Suprapubic skin (tissue), 4 donors: Measurements from ENCODE around the gene BMERB1. TPM values are rescaled to one million over a fixed set of nuclear protein-coding genes. Genes with fewer than 3 reads are reported as not detected.

Experiments
- DNase-seq, 2 donors: peaks; one replicate each; pipeline ENCODE4 v3.0.0-alpha.2; 2019; ENCODE audit warnings: low spot score in 2 of 2
- H3K27ac ChIP-seq: fragments of 200-600 bp; sonication (generic); one replicate; pipeline ENCODE4 v1.5.1; 2019
- H3K27me3 ChIP-seq: fragments of 200-600 bp; sonication (generic); one replicate; pipeline ENCODE4 v1.5.1; 2019
- H3K36me3 ChIP-seq: fragments of 200-600 bp; sonication (generic); one replicate; pipeline ENCODE4 v1.5.1; 2019
- H3K4me1 ChIP-seq: fragments of 200-600 bp; sonication (generic); one replicate; pipeline ENCODE4 v1.5.1; 2019
- H3K4me3 ChIP-seq: fragments of 200-600 bp; sonication (generic); one replicate; pipeline ENCODE4 v1.5.1; 2019; ENCODE audit warnings: mild to moderate bottlenecking
- H3K9me3 ChIP-seq: fragments of 200-600 bp; sonication (generic); one replicate; pipeline ENCODE4 v1.5.1; 2019
- EP300 ChIP-seq: sonication (generic); formaldehyde crosslinking; IDR thresholded peaks from one replicate; pipeline ENCODE4 v1.6.1; 2017; ENCODE audit warnings: antibody characterized with exemption
- POLR2A ChIP-seq, 2 donors: fragments of 450-650 bp; IDR thresholded peaks; one replicate each; pipeline ENCODE4 v1.6.1; 2017; ENCODE audit warnings: antibody characterized with exemption in 2 of 2, mild to moderate bottlenecking in 2 of 2, moderate library complexity in 2 of 2
- POLR2AphosphoS5 ChIP-seq, 3 donors: sonication (generic); formaldehyde crosslinking; IDR thresholded peaks; one replicate each; pipeline ENCODE4 v1.6.1; 2017; ENCODE audit warnings: antibody characterized with exemption in 3 of 3
- WGBS: methylation state at CpG from one replicate; pipeline ENCODE4 v1.1.5; 2018; 5-methylcytosine and 5-hydroxymethylcytosine counted together
- total RNA-seq, 4 donors: library from RNA; depleted of rRNA; stranded (reverse); fragments of >200 nt; gene quantifications; one replicate each; pipeline ENCODE4 v1.1.0, GENCODE V29; 2016
- TF ChIP-seq, protein P1 (sequence below), 2 donors: fragments of 200-600 bp in 1 of 2; fragments of 450-650 bp in 1 of 2; sonication (generic) in 1 of 2; IDR thresholded peaks; one replicate each; pipeline ENCODE4 v1.5.1; 2016 to 2019; ENCODE audit warnings: antibody characterized with exemption in 2 of 2, mild to moderate bottlenecking in 1 of 2, moderate library complexity in 1 of 2

BMERB1 gene
- total RNA-seq, 4 donors from 2014 or later = 5.5 to 31.4 (median 17.9) TPM

- 87% methylated on average over 20 of the region's 20 CpGs for WGBS
- TF ChIP-seq EP300 = no peak
- TF ChIP-seq, protein P1, sequence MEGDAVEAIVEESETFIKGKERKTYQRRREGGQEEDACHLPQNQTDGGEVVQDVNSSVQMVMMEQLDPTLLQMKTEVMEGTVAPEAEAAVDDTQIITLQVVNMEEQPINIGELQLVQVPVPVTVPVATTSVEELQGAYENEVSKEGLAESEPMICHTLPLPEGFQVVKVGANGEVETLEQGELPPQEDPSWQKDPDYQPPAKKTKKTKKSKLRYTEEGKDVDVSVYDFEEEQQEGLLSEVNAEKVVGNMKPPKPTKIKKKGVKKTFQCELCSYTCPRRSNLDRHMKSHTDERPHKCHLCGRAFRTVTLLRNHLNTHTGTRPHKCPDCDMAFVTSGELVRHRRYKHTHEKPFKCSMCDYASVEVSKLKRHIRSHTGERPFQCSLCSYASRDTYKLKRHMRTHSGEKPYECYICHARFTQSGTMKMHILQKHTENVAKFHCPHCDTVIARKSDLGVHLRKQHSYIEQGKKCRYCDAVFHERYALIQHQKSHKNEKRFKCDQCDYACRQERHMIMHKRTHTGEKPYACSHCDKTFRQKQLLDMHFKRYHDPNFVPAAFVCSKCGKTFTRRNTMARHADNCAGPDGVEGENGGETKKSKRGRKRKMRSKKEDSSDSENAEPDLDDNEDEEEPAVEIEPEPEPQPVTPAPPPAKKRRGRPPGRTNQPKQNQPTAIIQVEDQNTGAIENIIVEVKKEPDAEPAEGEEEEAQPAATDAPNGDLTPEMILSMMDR (IDR thresholded peaks at IDR 0.05) = no peak
- peak overlapping the region; percentile 39 for H3K27ac ChIP-seq
- H3K27me3 ChIP-seq = no peaks in the 10 kb centered on the region
- peaks cover 24% of the 10 kb centered on the region for H3K4me1 ChIP-seq
- no peaks in the 10 kb centered on the region for H3K9me3 ChIP-seq
- no peak for DNase-seq
- peaks cover 3% of the 10 kb centered on the region for H3K36me3 ChIP-seq
- no peak overlapping the region for H3K4me3 ChIP-seq
Observed at GRCh38 chr16:15576960-15577958, 142.9 kb downstream of the BMERB1 start.

DNA sequence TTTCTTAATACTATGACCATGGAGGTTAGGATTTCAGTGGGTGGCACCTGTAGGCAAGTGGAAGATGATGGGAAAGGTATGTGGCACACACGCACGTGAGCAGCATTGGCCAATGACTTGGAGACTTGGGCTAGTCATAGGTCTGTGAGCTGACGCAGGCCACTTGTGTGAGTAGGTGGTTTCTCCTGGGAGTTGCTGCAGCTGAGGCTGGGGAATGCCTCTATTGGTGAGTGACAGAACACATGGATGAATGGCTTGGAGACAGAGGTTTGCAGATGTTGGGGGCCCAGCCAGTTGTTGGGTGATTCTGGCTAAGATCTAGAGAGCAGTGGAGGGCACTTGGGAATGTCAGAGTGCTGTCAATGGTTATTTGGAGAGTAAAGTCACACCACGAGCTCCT lies 144.4 kb downstream of the BMERB1 start:
- TF ChIP-seq, protein P1 (IDR thresholded peaks at IDR 0.05) = no peak
- 94% methylated on average over 4 of the region's 4 CpGs for WGBS
- Histone ChIP-seq H3K36me3 (peaks cover 6% of the 10 kb centered on the region), H3K4me1 (peaks cover 15% of the 10 kb centered on the region), H3K4me3 (no peak overlapping the region), H3K9me3 (no peaks in the 10 kb centered on the region), H3K27me3 (no peaks in the 10 kb centered on the region), H3K27ac (no peak overlapping the region)
- no peak for DNase-seq

- Histone ChIP-seq H3K4me3 (no peak overlapping the region), H3K27me3 (no peaks in the 10 kb centered on the region)
- WGBS = 90% methylated on average over 10 of the region's 10 CpGs
Observed at GRCh38 chr16:15581127-15581815, 146.9 kb downstream of the BMERB1 start.

DNA sequence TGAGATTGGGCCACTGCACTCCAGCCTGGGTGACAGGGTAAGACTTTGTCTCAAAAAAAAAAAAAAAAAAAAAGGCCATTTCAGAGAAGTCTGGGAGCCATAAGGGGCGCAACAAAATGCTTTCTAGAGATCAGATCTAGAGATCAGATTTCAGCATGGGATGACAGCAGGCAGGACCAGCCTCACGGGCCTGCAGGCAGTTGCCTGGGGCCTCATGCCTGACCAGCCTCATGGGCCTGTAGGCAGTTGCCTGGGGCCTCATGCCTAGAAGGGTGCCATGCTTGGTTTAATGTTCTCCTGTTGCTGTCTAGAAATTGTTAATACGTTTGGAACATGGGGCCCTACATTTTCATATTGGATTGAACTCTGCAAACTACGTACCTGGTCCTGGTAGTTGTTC lies 149.1 kb downstream of the BMERB1 start:
- TF ChIP-seq POLR2AphosphoS5 (IDR thresholded peaks at IDR 0.05) (no peak), POLR2A (IDR thresholded peaks at IDR 0.05) (no peak), EP300 (no peak)
- TF ChIP-seq, protein P1 (IDR thresholded peaks at IDR 0.05) = no peak
- no peak for DNase-seq
- 87% methylated on average over 4 of the region's 4 CpGs for WGBS
- no peak overlapping the region for H3K27ac ChIP-seq
- no peaks in the 10 kb centered on the region for H3K9me3 ChIP-seq
- H3K4me1 ChIP-seq = no peaks in the 10 kb centered on the region
- H3K4me3 ChIP-seq = no peak overlapping the region
- peaks cover 20% of the 10 kb centered on the region for H3K36me3 ChIP-seq
- no peaks in the 10 kb centered on the region for H3K27me3 ChIP-seq

More at GRCh38 chr16:15581127-15581815, 146.9 kb downstream of the BMERB1 start:
- H3K4me1 ChIP-seq = peaks cover 11% of the 10 kb centered on the region
- TF ChIP-seq EP300 = no peak
- TF ChIP-seq, protein P1 (IDR thresholded peaks at IDR 0.05) = no peak
- TF ChIP-seq POLR2AphosphoS5 (IDR thresholded peaks at IDR 0.05) = no peak
- no peak for TF ChIP-seq POLR2A (IDR thresholded peaks at IDR 0.05)
- peaks cover 9% of the 10 kb centered on the region for H3K36me3 ChIP-seq
- H3K9me3 ChIP-seq = no peaks in the 10 kb centered on the region
- no peak for DNase-seq
- no peak overlapping the region for H3K27ac ChIP-seq

DNA sequence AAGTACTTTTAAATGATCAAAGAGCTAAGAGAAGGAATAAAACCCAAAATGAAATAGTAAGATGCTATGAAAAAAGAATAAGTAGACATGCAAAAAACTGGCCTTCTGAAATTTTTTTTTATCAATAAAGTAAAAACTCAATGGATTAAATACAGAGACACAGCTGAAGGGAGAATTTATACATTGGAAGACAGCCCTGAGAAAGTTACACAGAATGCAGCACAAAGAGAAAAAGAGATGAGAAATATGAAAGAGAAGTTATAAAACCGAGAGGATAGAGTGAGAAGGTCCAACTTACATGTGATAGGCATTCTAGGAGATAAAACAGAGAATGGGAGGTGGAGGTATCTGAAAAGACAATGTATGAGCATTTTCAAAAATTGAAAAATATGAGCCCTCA lies 151.6 kb downstream of the BMERB1 start:
- TF ChIP-seq EP300 = no peak
- Histone ChIP-seq H3K27ac (no peak overlapping the region), H3K4me3 (no peak overlapping the region), H3K27me3 (no peaks in the 10 kb centered on the region), H3K4me1 (peaks cover 9% of the 10 kb centered on the region), H3K36me3 (peaks cover 20% of the 10 kb centered on the region), H3K9me3 (no peaks in the 10 kb centered on the region)
- WGBS = 94% methylated on average over 1 of the region's 1 CpG
- no peak for DNase-seq
